ENCODE results near the gene SLC6A2.

- no peak for TF ChIP-seq ZBTB3 (CRISPR knock-in tag; IDR thresholded peaks at IDR 0.05; ENCODE audit: borderline replicate concordance, low read depth)
- no peak for TF ChIP-seq CTCF (CRISPR knock-in tag; IDR thresholded peaks at IDR 0.05)
- no peak for TF ChIP-seq ISL2 (CRISPR knock-in tag; IDR thresholded peaks at IDR 0.05)
- no peak for TF ChIP-seq EP300 (IDR thresholded peaks at IDR 0.05; ENCODE audit: low read depth in 2 of 2, low read length in 2 of 2)
- no peak for TF ChIP-seq EP300 (CRISPR knock-in tag; IDR thresholded peaks at IDR 0.05; ENCODE audit: borderline replicate concordance)
- no peak for TF ChIP-seq ZFP36L2 (CRISPR knock-in tag; IDR thresholded peaks at IDR 0.05)
- no peak for TF ChIP-seq CEBPB (IDR thresholded peaks at IDR 0.05; ENCODE audit: borderline replicate concordance, low read depth, low read length)
- TF ChIP-seq ZNF766 (CRISPR knock-in tag; IDR thresholded peaks at IDR 0.05; ENCODE audit: borderline replicate concordance) = no peak
- TF ChIP-seq ZZZ3 (CRISPR knock-in tag; IDR thresholded peaks at IDR 0.05; ENCODE audit: borderline replicate concordance) = no peak
- no peak for TF ChIP-seq ZBTB40 (IDR thresholded peaks at IDR 0.05)
- no peak for TF ChIP-seq ZBTB40 (CRISPR knock-in tag; IDR thresholded peaks at IDR 0.05)
- TF ChIP-seq CCDC6 (CRISPR knock-in tag; IDR thresholded peaks at IDR 0.05) = no peak
- no peak for TF ChIP-seq GABPB1 (CRISPR knock-in tag; IDR thresholded peaks at IDR 0.05)
Observed at GRCh38 chr16:55685973-55686372, 30.2 kb downstream of the SLC6A2 start.
